A673 (cell line): ENCODE results near the gene CHD2.

Experiments used
- CTCF ChIP-seq: fragments of 300-800, 200-600 bp; sonication (generic); conservative IDR thresholded peaks from 2 replicates; pipeline ENCODE4 v1.5.1; 2017; ENCODE audit warnings: low read depth, mild to moderate bottlenecking, antibody characterized with exemption, low read length, moderate library complexity, mixed read lengths
- EZH2 ChIP-seq: fragments of 200-600 bp; sonication (generic); IDR thresholded peaks from 2 replicates; pipeline ENCODE4 v1.6.1; 2017; ENCODE audit warnings: borderline replicate concordance, low read depth, mild to moderate bottlenecking, mixed read lengths, antibody characterized with exemption, low read length; ENCODE audit not compliant: poor library complexity, severe bottlenecking

DNA sequence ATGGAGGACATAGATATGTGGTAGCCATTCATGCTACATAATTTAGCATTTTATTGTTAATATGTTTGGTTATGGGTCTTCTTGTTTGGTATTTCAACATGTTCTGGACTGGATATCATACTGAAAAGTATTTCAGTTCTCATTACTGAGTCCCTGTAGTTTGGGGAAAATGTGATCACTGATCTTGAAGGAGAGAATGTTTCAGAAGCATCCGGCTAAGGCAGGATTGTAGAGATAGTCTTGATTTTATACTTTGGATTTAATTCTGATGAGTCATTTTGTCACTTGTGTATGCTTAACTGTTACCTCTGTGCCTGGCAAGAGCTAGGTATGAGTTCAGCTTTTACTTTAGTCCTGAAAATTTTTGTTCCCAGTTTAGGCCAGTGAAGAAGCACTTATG, 7.1 kb downstream of the CHD2 start:
- TF ChIP-seq CTCF: no peak
- no peak for TF ChIP-seq EZH2
